GM21360 (cell line): Measurements from ENCODE around the gene PXN.

Source experiments
- ATAC-seq: cut with Tn5 transposase; IDR thresholded peaks from one replicate; pipeline ENCODE4 v1.9.1; 2021; ENCODE audit warnings: mild to moderate bottlenecking, moderate library complexity; ENCODE audit not compliant: unreplicated experiment

PXN gene

DNA sequence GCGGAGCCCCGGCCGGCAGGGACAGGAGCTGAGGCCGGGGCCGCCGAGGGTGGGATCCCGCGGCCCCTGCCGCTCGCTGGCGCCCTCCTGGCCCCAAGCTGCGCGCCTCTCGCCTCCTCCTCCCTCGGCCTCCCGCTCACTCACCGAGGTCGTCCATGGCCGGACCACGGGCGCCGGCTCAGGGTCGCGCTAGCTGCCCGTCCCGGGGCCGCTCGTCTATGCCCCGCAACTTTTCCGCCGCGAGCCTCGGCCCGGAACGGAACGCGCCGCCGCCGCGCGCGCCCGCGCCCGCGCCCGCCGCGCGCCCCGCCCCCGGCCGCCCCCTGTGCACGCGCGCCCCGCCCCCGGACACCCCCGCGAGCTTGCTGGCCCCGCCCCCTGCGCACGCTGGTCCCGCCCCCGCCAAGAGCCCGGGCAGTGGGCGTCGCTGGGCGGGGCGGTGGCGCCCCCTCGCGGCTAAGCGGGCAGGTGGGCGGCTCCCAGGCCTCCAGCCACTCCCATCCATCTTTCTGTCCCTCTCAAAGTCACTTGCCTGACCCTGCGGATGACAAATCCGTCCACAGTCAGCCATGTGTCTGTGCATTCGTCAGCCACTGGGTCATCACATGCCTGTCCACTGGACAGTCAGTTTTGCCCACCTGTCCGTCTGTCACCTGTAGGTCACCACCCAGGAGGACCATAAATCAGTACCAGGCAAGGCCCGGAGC lies at the start of gene PXN:
Gene PXN, minus strand, starts transcription at position 258 of the 707 bp plus-strand sequence. Its CDS starts 101 bp downstream, at position 157.
- ATAC-seq: peak; percentile 52

DNA sequence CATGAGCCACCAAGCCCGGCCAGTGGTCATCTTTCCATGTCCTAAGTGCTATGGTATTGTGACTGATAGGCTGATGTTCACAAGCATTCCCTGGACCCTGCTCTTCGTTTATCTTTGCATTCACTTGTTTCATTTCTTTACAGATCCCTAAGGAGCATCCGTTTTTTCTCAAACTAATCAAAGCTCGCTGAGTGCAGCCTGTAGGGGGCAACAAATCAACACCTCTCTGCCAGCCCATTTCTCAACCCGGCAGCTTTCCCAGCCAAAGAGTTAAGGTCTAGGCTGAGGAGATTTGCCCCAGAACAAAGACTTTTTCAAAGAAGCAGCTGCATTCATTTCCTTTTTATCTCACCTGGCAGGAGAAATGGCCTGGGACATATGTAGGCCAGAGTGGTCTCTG lies 48.7 kb upstream of the PXN start:
- no peak for ATAC-seq

DNA sequence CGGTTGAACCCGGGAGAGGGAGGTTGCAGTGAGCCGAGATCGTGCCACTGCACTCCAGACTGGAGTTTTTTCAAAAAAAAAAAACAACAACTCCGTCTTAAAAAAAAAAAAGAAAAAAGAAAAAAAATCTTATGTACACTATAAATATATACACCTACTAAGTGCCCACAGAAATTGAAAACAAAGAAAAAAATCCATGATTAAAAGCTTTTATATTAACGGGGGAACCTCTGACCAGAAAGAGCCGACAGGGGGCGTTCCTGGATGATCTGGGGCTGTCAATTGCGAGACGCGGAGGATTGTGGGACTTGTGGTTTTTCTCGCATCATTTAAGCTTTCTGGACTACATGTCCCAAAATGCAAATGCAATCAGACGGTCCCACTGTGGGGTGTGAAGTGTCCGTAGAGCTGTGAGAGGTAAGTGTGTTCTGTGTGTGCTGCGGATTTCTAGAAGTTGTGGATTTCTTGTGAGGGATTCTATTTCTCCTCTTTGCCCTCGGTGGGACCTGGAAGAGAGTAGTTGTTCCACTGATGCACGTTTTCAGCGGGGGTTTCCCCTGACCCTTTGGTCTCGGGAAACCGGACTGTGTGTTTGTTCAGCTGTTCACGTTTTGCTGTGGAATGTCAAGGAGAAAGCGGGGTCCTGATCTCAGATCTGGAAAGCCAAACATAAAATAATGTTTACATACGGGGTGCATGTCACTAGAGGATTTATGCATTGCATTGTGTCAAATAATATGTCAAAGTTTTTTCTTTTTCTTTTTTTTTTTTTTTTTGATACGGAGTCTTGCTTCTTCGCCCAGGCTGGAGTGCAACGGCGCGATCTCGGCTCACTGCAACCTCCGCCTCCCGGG lies 36.7 kb upstream of the PXN start, which contains the start of gene SIRT4:
Gene SIRT4, plus strand, starts transcription at position 360 of the 854 bp plus-strand sequence. CDS start 1,241 bp downstream, outside the sequence.
- ATAC-seq: peak; percentile 93

DNA sequence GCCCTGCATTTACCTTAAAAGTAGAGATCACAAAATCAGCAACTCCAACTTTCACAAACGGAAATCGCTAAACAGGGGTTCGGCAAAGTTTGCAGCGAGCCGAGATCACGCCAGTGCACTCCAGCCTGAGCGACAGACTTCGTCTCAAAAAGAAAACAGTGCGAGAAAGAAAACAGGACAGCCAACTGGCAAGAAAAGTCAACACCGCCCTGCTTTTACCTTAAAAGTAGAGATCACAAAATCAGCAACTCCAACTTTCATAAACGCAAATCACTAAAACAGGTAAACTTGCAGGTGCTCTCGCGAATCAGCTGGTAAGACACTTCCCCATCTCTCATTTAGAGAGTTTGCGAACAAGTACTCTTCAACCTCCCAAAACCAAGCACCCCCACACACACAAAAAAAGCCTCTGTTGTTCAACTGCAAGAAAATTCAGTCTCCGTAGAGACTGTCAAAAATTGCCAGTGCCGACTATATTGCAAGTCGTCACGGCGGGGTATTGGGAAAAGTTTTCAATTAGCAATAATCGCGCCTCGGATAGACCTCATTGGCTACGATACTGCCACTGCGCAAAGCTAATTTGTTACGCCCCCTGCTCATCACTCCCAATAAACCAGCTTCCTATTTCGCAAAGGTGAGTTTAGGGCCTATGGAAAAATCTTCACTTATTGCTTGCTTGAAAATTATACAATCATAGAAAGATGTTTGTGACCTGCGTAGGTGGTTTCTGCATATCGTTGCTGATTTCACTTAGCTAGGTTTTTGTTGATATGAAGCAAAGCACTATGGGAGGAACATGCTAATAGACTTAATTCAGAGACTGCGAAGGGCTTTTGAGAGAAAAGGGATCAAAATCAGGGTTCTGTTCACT lies 27.4 kb upstream of the PXN start, which contains the start of gene RNU4-1:
Gene RNU4-1, minus strand, starts transcription at position 577 of the 871 bp plus-strand sequence.
- ATAC-seq: peak; percentile 40

DNA sequence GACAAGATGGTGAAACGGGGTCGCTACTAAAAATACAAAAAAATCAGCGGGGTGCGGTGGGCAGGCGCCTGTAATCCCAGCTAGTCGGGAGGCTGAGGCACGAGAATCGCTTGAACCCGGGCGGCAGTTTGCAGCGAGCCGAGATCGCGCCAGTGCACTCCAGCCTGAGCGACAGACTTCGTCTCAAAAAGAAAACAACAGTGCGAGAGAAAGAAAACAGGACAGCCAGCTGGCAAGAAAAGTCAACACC lies 26.8 kb upstream of the PXN start:
- no peak for ATAC-seq

DNA sequence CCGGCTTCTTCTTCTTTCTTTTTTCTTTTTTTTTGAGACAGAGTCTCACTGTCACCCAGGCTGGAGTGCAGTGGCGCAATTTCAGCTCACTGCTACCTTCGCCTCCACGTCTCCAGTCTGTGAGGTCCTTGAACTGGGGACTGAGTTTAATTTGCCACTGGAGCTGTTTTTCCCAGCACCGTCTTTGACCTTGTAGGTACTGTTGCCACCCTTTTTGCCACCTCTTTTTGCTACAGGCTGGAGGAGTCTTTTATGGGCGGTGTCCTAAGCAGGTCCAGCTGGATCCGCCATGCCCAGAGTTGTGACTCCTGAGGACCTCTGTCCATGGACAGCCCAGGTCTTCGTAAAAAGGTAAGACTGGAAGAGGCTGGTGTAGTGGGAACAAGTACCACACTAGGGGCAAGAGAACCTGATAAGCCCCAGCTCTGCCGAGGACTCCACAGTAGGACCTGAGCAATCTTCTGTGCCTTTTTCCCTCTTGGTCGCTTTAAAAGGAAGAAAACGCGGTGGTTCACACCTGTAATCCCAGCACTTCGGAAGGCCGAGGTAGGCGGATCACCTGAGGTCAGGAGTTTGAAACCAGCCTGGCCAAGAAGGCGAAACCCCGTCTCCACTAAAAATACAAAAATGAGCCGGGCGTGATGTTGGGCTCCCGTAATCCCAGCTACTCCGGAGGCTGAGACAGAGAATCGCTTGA lies 25.2 kb upstream of the PXN start:
- ATAC-seq: no peak

DNA sequence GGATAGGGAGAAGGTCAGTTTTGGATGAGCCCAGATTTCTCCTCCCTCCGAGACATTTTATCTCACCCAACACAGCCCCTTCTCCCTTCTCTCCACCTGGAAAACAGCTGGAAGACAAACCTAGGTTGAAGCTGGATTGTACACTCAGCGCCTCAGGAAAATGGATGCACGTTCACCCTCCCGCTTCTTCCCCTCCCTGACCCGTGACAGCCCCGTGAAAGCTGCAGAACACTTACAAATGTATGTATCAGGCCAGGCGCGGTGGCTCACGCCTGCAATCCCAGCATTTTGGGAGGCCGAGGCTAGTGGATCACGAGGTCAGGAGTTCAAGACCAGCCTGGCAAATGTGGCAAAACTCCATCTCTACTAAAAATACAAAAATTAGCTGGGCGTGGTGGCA lies 22.0 kb upstream of the PXN start:
- no peak for ATAC-seq

DNA sequence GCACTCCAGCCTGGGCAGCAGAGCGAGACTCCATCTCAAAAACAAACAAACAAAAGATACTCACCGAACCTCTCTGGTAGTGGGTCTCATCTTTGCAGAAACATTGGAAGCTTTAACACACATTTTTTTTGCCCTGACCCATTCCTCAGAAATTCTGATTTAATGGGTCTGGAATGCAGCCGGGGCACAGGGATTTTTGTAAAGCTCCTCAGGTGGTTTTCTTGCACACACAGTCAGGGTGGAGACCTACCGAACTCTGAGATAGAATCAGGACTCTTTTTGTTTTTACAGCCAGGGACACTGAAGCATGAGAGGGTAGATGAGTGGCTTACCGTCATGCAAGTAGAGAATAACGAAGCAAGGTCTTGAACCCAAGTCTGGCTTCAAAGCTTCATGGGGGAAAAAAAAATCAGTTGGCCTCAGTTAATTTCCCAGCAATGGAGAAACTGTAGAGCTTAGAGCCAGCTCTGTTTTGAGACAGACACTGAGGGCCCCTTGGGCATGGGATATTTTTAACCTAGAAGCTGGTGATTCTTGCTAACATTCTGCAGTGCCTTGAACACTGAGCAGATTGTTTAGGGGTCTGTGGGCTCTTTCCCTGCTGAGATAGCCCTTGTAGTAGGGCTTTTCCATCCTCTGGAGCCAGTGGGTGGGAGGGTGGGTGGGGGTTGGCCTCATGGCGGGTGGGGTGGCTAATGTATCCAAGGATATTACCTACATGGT lies 21.4 kb upstream of the PXN start:
- ATAC-seq: no peak

DNA sequence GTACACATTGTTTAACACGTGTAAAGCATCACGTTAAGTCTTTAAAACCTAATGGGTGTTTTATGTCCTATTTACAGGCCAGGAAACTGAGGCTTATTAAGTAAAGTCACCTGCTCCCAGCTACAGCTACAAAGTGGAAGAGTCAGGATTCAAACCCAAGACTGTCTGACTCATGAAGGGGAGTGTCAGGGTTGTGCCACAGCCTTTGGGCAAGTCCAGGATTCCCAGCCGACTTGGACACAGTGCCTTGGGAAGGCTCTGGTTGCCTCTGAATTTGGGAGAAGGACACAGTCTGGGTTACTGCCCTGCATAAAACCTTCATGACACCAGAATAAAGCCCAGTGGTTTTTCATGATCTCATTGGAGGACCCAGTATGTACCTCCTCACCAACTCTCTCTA lies 18.9 kb upstream of the PXN start:
- ATAC-seq: no peak

DNA sequence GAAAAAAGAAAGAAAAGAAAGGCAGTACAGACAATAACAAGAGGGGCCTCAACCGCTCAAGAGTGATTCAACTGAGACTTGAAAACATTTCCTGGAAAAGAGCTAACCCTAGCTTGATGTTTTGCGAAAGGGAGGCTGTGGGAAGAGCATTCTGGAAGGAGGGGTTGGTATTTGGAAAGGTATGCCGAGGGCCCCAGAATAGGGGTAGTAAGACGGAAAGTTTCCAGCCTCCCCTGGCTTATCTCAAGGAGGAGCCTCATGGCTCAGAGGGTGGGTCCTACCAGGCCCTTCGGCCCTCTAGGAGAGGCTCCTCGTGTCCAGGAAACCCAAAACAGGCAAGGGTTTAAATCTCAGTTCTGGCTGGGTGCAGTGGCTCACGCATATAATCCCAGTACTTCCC lies 17.8 kb upstream of the PXN start:
- ATAC-seq: no peak

DNA sequence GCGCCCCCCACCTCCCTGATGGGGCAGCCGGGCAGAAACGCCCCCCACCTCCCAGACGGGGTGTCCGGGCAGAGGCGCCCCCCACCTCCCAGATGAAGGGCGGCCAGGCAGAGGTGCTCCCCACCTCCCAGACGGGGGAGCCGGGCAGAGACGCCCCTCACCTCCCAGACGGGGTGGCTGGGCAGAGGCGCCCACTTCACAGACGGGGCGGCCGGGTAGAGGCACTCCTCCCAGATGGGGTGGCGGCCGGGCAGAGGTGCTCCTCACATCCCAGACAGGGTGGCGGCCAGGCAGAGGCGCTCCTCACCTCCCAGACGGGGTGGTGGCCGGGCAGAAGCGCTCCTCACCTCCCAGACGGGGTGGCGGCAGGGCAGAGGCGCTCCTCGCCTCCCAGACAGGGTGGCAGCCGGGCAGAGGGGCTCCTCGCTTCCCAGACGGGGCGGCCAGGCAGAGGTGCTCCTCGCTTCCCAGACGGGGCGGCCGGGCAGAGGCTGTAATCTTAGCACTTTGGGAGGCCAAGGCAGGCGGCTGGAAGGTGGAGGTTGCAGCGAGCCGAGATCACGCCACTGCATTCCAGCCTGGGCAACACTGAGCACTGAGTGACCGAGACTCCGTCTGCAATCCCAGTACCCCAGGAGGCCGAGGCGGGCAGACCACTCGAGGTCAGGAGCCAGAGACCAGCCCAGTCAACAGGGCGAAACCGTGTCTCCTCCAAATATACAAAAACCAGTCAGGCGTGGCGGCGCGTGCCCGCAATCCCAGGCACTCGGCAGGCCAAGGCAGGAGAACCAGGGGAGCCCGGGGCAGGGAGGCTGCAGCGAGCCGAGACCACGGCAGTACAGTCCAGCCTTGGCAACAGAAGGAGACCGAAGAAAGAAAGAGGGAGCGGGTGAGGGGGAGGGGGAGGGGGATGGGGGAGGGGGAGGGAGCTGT lies 12.9 kb upstream of the PXN start:
- no peak for ATAC-seq

DNA sequence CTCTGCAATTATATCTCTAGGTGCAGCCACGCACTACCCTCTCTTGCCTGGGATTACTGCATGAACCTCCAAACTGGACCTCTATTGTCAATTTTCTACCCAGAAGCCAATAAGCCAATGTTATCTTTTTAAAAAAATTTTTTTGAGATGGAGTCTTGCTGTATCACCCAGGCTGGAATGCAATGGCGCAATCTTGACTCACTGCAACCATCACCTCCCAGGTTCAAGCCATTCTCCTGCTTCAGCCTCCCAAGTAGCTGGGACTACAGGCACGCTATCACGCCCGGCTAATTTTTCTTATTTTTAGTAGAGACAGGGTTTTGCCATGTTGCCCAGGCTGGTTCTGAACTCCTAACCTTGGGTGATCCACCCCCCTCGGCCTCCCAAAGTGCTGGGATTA lies 11.2 kb upstream of the PXN start:
- no peak for ATAC-seq

DNA sequence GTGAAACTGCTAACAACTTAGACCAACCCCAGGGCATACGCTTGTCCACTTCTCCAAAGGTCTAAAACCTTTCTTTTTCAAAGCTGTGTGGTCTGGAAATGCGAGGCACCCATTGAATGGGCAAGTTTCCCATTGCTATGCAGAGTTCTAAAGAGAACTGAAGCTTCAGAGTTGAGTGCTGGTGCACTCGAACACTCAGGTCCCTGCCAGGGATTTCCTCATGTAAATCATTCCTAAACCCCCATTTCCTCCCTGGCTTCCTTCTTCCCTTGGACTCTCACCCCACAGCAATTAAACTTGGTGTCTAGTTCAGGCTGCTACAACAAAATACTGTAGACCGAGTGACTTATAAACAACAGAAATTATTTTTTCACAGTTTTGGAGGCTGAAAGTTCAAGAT lies 2.2 kb upstream of the PXN start:
- no peak for ATAC-seq

DNA sequence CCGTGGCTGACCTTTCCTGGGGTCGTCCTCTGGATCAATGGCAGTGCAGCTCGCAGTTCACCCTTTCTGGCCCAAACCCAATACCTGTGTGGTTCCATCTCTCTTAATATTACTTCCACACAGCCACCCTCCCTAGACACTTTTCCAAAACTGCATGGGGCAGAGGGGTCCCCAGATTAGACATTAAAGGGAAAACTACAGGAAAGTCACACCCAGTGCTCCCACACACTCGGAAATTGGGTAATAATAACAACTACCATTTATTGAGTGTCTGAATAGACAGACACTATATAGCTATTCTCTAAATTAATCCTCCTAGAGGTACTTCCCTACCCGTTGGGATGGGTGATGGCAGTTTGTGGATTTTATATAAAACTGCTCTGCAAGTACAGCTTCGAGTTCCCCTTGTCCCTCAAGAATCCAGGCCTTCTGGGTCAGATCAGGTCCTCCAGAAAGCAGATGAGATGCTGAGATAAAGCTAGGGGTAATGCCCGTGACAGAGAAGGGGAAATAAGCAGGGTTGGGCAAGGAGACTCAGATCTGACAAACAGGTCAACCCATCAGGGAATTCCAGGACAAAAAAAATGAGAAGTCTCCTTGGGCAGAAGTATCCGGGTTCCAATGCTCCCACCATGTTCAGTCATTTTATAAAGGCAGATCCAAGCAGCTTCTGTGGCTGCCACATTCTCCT lies 795 bp upstream of the PXN start:
- no peak for ATAC-seq

DNA sequence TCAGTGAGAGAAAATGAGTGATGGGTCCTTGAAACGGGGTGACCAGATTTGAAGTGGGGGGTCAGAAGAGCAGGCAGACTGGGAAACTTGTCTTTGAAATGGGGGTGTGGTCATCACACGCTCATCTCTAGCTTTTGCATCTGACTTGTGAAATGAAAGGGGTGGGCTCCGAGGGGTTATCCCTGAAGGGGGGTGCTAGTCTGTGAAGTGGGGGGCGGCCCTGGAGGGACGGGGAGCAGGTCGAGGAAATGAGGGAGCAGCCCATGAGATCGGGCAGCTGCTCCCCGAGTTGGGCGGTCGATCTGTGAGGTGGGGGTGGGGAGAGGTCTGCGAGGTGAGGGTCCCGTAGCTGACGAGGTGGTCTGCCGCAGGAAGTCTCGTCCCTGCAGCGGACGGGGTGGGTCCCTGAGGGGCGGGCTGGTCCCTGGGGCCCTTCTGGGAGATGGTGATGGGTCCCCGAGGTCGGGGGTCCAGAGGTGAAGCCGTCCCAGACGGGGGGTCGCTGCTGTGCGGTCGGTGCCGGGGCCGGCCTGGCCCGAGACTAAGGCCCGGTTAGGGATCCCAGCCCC lies 542 bp downstream of the PXN start:
- no peak for ATAC-seq

DNA sequence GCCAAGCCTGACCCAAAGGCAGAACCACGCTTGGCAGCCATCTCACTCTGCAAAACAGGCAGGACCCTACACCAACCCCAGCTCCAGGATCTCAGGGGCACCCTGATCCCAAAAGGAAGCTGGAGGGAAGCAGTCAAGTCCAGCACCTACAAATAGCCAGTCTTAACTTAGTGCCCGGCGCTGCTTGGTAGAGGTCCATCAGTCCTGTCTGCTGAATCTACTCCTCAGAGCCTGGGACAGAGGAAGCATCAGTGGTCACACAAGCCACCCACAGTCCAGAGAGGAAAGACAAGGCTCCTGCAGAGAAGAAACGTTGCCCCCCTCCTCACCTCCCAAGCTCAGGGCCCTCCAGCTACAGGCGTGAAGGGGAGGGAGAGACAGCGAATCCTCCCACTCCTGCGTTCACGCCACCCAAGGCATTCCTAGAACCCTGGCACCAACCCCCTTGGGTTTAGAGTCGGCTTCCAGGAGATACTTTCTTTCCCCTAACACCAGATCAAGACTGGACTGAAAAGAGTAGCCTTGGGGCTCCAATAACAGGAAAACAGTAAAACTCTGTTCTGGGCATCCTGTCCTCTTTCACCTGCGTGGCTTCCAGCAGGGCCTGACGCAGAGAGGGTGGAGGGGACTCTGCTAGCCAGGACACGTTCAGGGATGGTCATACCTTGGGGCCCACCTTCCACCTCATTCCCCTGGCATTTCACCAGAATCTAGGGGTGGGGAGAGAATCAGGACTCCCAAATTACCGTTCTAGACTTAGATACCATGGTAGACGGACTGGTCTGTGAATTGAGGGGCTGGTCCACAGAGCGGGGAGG lies 1.2 kb downstream of the PXN start:
- no peak for ATAC-seq

DNA sequence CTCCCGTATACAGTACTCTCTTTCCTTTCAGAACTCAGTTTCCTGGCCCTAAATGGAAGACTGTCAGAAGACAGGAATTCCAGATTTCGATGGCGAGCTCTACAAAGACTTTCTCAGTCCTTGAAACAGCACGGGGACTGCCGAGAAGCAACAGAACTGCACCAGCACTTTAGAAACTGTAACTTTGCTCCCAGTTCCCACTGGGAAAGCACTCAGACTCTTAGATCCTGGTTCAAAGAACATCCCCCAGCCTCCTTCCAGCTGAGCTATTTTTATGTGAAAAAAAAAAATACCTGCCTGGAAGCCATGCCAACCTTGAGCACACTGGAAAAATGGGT lies 1.8 kb downstream of the PXN start:
- no peak for ATAC-seq
